ENCODE measurements around the gene KLHL30. TPM values are rescaled to one million over a fixed set of nuclear protein-coding genes. Genes with fewer than 3 reads are reported as not detected.

KLHL30 gene
- total and polyA plus RNA-seq, 8 donors: 0.06 to 1.0 (median 0.15) TPM

DNA sequence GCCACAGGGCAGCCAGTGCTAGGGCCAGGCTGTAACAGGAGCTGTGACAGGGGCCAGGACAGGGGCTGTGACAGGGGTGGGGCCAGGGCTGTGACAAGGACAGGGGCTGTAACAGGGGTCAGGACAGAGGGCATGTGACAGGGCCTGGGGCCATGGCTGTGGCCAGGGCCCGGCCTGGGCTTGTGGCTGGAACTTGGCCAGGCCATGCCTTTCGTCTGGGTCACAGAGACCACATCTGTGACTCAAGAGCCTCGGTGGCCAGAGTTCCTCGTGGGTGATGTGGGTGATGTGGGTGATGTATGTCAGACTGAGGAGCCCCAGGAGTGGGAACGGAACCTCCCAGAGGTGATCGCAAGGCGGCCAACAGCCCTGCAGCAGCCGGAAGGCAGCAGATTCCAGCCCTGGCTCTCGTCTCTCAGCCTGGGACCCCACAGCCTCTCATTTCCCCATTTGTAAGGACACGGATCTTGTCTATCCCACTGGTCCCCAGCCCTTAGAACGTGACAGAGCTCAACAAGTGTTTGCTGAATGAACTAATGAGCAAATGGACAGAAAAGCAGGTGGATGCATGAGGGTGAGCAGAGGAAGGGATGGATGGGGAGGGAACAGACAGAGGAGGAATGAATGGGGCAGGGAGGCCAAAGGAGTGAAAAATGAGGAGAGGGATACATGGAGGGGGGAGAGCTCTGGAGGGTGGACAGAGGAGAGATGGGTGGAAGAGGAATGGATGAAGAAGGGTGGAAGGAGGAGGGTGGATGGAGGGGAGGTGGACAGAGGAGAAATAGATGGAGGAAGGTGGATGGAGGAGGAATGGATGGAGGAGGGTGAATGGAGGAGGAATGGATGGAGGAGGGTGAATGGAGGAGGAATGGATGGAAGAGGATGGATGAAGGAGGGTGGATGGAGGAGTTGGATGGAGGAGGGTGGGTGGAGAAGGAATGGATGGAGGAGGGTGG is 21.0 kb upstream of the KLHL30 start:
- Histone ChIP-seq H3K4me3 (no peak overlapping the region), H3K27me3 (peaks cover 0 to 39% of the 10 kb centered on the region in 2 donors), H3K27ac (no peak overlapping the region), H3K9me3 (no peaks in the 10 kb centered on the region), H3K36me3 (no peaks in the 10 kb centered on the region), H3K4me1 (no peaks in the 10 kb centered on the region)
- DNase-seq (peak in 1 of 4 donors; percentile 61), ATAC-seq (no peak)
- TF ChIP-seq, protein P1, sequence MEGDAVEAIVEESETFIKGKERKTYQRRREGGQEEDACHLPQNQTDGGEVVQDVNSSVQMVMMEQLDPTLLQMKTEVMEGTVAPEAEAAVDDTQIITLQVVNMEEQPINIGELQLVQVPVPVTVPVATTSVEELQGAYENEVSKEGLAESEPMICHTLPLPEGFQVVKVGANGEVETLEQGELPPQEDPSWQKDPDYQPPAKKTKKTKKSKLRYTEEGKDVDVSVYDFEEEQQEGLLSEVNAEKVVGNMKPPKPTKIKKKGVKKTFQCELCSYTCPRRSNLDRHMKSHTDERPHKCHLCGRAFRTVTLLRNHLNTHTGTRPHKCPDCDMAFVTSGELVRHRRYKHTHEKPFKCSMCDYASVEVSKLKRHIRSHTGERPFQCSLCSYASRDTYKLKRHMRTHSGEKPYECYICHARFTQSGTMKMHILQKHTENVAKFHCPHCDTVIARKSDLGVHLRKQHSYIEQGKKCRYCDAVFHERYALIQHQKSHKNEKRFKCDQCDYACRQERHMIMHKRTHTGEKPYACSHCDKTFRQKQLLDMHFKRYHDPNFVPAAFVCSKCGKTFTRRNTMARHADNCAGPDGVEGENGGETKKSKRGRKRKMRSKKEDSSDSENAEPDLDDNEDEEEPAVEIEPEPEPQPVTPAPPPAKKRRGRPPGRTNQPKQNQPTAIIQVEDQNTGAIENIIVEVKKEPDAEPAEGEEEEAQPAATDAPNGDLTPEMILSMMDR (IDR thresholded peaks at IDR 0.05): no peak
- intact Hi-C loops (cut with DNase I): no loop called here

DNA sequence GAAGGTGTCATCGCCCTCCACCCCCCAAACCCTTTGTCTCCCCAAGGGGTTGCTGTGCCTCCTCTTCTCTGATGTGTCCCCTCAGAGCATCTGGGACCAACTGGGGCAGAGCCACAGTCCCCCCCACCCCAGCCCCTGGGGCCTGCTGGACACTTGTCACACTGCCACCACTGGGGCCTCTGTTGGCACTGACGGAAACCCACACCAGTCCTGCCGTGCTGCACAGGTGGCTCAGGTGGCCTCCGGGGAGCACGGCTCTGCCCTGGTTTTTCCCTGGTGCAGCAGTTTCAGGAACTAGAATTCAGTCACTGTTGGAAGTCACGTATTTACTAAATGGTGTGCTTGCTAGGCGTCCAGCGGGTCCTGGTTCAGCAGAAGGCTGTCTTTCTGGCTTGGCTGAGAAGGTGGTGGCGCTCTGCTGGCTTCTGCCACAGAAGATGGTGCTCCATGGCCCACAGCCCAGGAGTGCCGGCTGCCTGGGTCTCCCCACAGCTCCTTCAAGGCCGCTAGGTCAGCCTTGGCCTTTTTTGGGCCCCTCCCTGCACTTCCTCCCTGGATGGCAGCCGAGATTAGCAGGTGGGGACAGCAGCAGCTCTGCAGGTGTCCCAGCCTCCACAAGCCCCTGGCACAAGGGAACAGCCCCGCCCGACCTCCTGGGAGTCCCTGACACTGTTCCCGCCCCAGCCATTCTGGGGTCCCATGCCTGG is 18.6 kb upstream of the KLHL30 start:
- no peaks in the 10 kb centered on the region for H3K4me1 ChIP-seq
- H3K36me3 ChIP-seq: no peaks in the 10 kb centered on the region
- DNase-seq: peak in 1 of 4 donors; percentile 68
- intact Hi-C loops (cut with DNase I): no loop called here
- peaks cover 0 to 40% of the 10 kb centered on the region in 2 donors for H3K27me3 ChIP-seq
- no peak overlapping the region for H3K4me3 ChIP-seq
- H3K27ac ChIP-seq: no peak overlapping the region
- ATAC-seq: no peak
- TF ChIP-seq, protein P1 (IDR thresholded peaks at IDR 0.05): no peak
- H3K9me3 ChIP-seq: no peaks in the 10 kb centered on the region

DNA sequence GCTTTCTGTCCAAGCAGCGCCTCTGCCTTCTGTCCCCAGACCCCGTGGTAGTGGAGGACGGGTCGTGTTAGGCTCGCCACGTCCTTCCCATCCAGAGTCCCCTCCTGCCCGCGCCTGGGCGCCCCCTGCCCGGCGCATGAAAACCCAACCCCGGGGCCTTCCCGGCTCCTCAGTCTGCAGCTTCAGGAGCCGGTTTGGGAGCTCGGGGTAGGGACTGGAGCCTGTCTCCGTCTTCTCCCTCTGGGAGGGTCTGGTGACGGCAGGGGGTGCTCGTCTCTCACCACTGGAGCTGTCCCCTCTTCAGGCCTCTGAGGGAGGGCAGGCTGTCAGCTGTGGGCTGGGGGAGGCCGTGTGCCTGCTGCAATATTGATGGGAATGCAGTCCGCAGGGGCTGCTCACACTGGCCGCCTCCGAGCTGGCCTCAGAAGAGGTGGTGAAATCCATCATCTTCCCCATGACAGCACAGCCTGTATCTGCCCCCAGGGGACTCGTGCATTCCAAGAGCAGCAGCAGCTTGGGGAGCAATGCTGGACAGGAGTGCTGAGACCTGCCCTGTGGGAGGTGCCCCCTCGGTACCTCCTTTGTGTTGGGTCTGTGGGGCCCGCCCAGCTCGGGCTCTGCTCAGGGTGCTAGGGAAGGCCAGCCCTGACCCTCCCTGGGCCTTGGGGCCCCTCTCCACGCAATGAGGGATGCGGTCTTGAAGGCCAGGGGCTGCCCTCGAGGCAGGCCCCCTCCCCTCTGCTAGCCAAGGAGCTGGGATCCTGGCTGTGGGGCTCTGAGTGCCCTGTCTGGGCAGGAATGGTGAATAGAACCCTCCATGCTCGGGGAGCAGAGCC is 17.8 kb upstream of the KLHL30 start:
- Histone ChIP-seq H3K36me3 (no peaks in the 10 kb centered on the region), H3K27me3 (peaks cover 0 to 40% of the 10 kb centered on the region in 2 donors)

DNA sequence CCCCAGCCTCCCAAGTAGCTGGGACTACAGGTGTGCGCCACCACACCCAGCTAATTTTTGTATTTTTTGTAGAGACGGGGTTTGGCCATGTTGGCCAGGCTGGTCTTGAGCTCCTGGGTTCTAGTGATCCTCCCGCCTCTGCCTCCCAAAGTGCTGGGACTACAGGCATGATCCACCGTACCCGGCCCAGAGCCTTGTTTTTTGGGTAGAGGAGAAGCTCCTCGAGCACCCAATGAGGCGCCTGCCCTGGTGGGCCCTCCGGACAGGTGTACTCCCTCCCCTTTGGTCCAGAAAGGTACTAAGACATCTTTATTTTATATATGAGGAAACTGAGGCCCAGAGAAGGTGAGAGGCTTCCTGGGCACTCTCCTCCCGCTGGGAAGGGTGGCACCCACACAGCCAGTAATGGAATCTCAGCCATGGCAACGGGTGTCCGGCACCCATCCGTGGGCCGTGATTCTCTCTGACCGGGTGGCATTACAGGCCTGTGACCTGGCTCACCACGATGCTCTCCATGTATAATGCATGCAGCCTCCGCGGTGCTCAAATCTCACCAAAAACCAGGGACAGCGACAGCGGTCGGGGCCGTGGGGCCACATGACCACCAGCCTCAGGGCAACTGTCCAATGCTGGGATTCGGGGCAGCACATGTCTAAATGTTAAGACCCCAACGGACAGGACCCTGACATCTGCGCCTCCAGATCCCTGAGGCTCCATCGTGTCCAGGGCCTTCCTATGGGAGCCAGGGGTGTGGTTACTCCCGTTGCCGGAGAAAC is 16.8 kb upstream of the KLHL30 start:
- H3K9me3 ChIP-seq: no peaks in the 10 kb centered on the region
- intact Hi-C loops (cut with DNase I): no loop called here
- H3K36me3 ChIP-seq: no peaks in the 10 kb centered on the region
- peak in 1 of 4 donors; percentile 59 for DNase-seq
- no peak for ATAC-seq
- no peak overlapping the region for H3K4me3 ChIP-seq
- TF ChIP-seq, protein P1 (IDR thresholded peaks at IDR 0.05): no peak
- H3K27me3 ChIP-seq: peaks cover 0 to 36% of the 10 kb centered on the region in 2 donors
- H3K4me1 ChIP-seq: no peaks in the 10 kb centered on the region
- H3K27ac ChIP-seq: no peak overlapping the region

More for the DNA sequence above, 17.8 kb upstream of the KLHL30 start:
- no peak for ATAC-seq
- Histone ChIP-seq H3K4me3 (no peak overlapping the region), H3K9me3 (no peaks in the 10 kb centered on the region), H3K27ac (no peak overlapping the region), H3K4me1 (no peaks in the 10 kb centered on the region)
- intact Hi-C loops (cut with DNase I): no loop called here
- peak in 1 of 4 donors; percentile 76 for DNase-seq
- TF ChIP-seq, protein P1 (IDR thresholded peaks at IDR 0.05): no peak

Measured in left lung (tissue), 10 donors.